ENCODE data around the gene ALDH2.

The ALDH2 gene

DNA sequence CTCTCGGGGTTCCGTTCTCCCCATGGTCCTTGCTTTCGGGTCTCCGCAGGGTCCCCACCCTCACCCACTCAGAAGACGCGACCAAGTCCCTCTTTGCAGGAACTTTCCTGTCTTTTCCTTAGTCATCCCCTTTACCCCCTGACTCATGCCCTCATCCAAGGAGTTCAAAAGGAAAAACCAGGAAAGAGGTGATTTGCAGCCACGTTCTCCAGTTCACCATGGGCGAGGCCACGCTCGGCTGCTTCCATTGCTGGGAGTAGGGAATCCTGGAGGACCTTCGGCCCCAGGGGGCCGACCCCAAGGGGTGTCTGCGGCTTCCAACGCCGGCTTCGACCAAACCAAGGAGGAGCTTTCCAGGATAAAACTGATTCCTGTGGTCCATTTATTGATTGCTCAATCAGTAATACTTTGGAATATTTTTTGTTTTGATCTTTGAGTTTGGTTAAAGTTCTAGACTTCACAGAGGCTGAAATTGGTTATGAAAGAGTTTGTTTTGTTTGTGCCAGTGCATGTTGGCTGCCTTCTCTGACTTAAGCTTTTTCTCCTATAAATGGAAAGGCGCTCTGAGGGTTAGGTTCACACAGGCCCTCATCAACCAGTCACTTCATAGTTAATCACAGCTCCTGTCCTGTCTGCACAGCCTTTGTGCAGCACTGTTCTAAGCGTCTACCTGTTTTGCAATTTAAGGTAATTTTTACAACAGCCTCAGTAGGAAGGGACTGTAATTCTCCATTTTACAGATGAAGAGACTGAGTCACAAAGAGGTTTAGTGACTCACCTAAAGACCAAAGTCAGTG, 827 bp downstream of the ALDH2 start:
- H3K4me3 ChIP-seq (replicated peaks in 1 of 2; ENCODE audit: low read depth in 2 of 2, low read length in 2 of 2) = peak overlapping the region; percentile 66 to 78
- DNase-seq (ENCODE audit: low read depth in 2 of 2) = peak; percentile 21 to 27
- TF ChIP-seq, protein P1, sequence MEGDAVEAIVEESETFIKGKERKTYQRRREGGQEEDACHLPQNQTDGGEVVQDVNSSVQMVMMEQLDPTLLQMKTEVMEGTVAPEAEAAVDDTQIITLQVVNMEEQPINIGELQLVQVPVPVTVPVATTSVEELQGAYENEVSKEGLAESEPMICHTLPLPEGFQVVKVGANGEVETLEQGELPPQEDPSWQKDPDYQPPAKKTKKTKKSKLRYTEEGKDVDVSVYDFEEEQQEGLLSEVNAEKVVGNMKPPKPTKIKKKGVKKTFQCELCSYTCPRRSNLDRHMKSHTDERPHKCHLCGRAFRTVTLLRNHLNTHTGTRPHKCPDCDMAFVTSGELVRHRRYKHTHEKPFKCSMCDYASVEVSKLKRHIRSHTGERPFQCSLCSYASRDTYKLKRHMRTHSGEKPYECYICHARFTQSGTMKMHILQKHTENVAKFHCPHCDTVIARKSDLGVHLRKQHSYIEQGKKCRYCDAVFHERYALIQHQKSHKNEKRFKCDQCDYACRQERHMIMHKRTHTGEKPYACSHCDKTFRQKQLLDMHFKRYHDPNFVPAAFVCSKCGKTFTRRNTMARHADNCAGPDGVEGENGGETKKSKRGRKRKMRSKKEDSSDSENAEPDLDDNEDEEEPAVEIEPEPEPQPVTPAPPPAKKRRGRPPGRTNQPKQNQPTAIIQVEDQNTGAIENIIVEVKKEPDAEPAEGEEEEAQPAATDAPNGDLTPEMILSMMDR (IDR thresholded peaks at IDR 0.05; ENCODE audit: low read depth, low read length) = no peak

DNA sequence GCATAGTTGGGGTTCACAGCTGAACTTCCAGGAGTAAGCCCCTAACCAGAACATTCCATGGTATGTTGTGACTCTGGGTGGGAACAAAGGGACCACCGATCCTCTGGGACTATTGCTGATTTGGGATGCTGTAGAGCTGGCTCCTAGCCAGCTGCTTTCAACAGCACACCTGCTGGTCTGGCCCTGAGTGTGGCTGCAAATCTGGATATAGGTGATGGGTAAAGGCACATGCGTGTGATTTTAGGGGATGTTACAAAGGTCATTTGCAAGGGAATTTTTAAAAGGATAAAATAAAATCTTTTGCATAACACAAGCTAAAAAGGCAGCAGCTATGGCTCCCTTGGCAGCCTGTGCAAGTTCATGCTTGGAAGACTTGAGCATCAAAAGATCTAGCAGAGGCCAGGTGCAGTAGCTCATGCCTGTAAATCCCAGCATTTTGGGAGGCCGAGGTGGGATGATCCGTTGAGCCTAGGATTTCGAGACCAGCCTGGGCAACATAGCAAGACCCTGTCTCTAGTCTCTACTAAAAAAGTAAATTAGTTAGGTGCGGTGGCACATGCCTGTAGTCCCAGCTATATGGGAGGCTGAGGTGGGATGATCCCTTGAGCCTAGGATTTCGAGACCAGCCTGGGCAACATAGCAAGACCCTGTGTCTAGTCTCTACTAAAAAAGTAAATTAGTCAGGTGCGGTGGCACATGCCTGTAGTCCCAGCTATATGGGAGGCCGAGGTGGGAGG, 1.6 kb downstream of the ALDH2 start:
- DNase-seq (ENCODE audit: low read depth in 2 of 2) = no peak
- TF ChIP-seq, protein P1 (IDR thresholded peaks at IDR 0.05; ENCODE audit: low read depth, low read length) = no peak
- H3K4me3 ChIP-seq (replicated peaks in 1 of 2; ENCODE audit: low read depth in 2 of 2, low read length in 2 of 2) = no peak overlapping the region

DNA sequence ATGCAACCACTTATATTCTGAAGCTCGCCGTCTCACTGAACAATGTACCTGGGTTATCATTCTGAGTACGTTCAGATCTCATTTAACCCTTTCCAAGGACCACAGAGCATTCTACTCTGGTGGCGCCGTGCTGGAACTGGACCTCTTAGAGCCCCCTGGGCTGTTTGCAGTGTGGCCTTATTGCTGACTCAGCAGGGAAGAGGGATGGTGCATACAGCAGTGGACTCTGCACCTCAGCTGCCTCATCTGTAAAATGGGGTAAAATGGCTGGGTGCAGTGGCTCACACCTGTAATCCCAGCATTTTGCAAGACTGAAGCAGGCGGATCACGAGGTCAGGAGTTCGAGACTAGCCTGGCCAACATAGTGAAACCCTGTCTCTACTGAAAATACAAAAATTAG, 2.9 kb downstream of the ALDH2 start:
- no peak for DNase-seq (ENCODE audit: low read depth in 2 of 2)
- no peak overlapping the region for H3K4me3 ChIP-seq (replicated peaks in 1 of 2; ENCODE audit: low read depth in 2 of 2, low read length in 2 of 2)
- TF ChIP-seq, protein P1 (IDR thresholded peaks at IDR 0.05; ENCODE audit: low read depth, low read length) = no peak

DNA sequence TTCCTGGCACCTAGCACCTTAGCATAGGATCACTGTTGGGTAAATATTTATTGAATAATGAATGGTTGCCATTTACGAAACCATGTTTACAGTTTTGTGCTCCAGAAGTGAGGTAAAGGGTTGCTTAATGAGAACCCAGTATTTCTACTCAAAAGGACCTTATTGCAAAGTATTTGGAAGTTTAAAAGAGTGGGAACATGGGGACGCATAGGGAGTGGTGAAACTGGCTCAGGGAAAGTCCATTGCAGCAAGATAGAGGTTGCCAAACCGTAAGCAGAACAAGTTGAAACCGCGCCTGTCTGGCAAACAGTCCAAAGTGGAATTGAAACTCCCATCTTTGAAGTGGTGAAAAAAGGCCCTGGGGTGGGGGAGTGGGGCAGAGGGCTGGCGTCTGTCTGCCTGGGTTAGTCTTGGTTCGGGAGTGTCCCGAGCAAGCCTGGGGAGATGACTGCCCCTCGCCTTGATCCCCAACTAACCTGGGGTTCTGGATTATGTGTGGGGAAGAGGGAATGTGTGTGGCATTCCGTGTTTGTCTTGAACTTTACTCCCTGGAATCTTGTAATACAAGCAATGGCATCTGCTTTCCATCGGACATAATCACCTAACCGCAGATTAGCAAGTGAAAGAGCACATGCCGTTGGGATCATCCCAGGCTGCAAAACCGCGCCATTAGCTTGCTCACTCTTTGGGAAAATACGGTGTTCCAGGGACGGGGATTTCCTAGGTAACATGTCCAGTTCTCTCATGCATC, 7.2 kb downstream of the ALDH2 start:
- TF ChIP-seq, protein P1 (IDR thresholded peaks at IDR 0.05; ENCODE audit: low read depth, low read length) = no peak
- H3K4me3 ChIP-seq (replicated peaks in 1 of 2; ENCODE audit: low read depth in 2 of 2, low read length in 2 of 2) = no peak overlapping the region
- peak; percentile 53 to 91 for DNase-seq (ENCODE audit: low read depth in 2 of 2)

DNA sequence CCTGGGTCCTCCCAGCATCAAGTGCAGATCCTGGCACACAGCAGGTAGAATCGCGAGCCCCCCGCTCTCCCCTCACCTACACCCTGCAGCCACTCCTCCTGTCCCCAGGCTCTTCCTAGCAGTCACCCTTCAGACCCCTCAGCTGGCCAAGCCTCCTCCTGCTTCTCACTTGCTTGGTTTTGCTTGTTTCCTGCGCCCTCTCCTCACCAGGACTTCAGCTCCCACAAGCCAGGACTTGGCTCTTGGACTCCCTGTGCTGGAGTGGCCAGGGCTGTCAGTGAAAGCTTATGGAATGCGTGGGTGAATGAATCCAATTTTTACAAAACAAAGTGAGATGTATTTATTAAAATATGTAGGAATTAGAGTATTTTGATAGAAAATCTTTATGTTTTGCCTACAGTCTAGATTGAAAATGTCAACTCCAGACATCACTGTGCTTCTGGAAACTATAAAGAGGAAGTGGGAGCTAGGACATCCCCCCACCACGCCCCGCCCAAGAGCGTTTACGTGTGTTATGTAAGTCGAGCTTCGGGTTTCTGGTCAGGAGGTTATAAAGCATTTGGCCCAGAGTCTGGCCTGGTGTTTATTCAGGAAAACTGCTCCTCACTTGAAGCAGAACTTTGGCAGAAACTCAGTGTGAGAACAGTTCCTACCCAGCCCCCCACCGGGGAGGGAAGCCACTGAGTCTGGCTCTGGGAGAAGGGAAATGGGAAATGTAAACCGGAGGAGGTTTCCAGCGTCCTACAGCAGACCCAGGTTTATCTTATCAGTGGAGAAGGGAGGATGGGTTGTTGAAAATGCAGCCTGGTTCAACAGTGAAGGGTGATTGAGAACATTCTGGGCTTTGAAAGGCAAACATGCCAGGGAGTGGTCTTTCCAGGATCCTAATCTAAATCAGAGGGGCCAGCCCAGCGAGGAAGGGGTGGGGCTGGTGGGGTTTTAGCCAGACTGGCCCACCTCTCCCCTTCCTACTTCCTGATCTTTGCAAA, 8.8 kb downstream of the ALDH2 start:
- peak; percentile 64 to 97 for DNase-seq (ENCODE audit: low read depth in 2 of 2)
- no peak overlapping the region for H3K4me3 ChIP-seq (replicated peaks in 1 of 2; ENCODE audit: low read depth in 2 of 2, low read length in 2 of 2)
- TF ChIP-seq, protein P1 (IDR thresholded peaks at IDR 0.05; ENCODE audit: low read depth, low read length) = no peak

Data from cardiac fibroblast (primary cell).